HG03196 (cell line): Measurements from ENCODE around the gene TBC1D5.

Experiments
- ATAC-seq: cut with Tn5 transposase; IDR thresholded peaks from one replicate; pipeline ENCODE4 v1.9.1; 2021; ENCODE audit not compliant: unreplicated experiment

Gene TBC1D5

GRCh38 chr3:17190353-17191078 lies 551.9 kb downstream of the TBC1D5 start:
- no peak for ATAC-seq

DNA sequence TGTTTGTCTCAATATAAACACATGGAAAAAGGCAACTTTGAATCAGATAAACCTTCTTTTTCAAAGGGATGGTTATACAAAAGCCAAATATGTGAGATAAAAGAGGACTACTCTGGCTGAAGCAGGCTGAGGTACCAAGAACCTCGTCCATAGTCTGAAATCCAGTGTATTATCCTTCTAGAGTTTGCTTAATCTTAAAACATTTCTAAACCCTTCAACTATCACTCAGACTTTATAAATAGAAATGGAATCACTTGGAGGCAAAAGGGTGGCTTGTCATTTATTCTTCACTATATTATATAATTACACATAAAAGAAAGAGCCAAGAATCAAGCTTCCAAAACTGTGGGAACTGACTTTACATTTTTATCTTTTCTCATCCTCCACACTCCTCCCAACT lies 554.1 kb downstream of the TBC1D5 start:
- no peak for ATAC-seq

DNA sequence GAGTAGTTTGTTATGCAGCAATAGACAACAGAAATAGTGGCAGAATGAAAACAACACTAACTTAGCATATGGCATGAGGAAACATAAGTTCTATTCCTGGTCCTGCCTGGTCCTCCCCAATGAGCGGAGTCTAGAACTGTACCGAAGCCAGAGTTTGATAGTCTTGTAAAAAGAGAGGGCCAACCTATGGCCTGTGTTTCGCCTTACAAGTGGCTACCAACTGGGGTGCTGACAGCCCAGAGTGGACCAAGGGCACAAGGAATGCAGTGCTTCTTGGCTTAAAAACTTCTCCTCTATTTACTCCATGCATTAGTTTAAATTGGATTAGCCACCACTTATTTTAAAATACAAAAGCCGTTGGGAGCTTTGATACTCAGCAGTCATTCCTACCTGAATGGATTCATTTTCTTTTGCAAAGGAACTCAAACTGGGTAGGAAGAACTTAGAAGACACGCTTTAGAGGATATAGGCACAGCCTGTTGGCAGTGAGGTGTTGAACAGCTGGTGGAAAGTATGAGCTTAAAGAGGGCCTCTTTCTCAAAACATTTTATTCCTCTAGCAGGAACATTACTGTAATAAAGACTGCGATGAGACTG lies 554.7 kb downstream of the TBC1D5 start:
- ATAC-seq: no peak

DNA sequence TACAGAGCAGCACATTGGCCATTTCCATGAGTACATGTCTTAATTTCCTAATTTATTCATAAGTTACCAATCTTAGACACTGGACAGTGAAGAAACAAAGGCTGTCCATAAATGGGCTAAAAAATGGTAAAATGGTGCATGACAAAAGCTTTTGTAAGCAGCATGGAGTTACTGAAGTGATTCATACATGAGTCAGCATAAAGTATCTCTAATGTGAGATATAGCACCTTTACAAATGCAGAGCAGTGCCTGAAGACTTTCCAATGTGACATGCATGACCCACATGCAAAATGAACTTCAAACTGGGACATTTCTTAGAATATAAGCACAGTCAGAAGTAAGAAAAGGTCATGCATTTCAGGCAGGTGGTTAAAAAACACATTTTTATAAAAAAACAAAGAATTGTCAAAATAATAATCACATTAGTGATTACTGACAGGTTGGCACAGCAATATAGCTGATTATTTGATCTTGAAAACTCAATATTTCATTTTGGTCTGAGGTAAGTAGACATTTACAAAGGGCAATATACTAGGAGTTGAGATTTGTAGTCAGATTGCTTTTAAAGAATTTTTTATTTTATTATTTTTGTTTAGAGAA lies 558.4 kb downstream of the TBC1D5 start:
- ATAC-seq: no peak

DNA sequence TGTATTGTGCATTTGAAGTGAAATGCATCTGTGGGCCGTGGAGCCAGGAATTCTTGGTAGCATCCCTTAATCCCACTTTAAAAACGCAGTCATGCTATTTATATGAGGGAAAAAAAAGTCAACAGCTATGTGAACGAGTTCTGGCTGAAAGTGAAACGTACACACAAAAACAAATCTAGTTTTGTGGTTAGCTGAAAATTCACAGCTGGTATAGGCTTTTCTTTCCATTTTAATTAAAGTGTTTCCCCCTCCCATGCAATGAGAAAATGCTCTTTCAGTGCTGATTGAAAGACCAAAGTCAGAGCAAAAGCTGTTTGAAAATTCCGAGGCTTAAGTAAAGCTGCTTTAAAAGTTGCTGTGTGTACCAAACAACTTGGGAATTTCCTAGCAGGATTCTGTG lies 560.3 kb downstream of the TBC1D5 start:
- ATAC-seq: peak; percentile 55

GRCh38 chr3:17181413-17181907 lies 561.0 kb downstream of the TBC1D5 start:
- ATAC-seq: no peak

GRCh38 chr3:17179381-17180205 lies 562.8 kb downstream of the TBC1D5 start:
- ATAC-seq: peak; percentile 48

- ATAC-seq: no peak
Observed at GRCh38 chr3:17176757-17177156, 565.7 kb downstream of the TBC1D5 start.

GRCh38 chr3:17175187-17175807 lies 567.1 kb downstream of the TBC1D5 start:
- no peak for ATAC-seq

DNA sequence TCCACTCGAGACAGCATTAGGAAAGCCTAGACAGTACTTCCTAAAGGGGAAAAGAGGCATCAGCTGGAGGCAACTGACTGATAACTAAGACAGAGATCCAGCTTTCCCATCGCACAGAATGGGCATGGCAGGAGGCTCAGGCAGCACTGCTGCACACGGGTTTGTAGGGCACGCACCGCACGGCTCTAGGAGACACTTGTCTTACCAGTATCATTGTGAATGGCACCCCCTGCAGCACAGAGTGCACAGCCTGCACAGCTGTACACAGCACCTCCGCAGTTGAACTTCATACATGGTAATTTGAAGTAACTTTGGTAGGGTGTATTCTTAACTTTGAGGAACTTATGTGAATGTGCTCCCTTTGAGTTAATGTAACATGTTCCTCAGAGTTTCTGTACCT lies 576.1 kb downstream of the TBC1D5 start:
- no peak for ATAC-seq

GRCh38 chr3:17162116-17162515 lies 580.3 kb downstream of the TBC1D5 start:
- ATAC-seq: no peak

DNA sequence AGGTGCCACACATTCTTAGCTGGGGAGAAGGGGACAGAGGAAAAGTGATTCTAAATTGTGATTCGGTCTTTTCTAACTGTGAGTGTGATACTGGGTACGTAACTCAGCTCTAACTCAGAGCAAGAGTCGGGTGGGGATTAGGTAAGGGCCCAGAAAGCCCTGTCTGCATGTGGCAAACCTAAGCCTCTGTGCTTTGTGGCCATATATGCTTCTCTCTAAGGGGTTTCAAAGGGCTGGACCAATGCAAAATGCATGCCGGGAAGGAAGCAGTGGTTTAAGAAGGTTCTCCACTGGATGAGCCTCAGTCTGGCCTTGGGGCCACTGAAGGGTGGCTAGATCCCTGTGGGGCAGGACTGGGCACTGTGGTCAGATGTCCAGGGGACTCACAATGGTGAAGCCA lies 581.8 kb downstream of the TBC1D5 start:
- ATAC-seq: no peak

DNA sequence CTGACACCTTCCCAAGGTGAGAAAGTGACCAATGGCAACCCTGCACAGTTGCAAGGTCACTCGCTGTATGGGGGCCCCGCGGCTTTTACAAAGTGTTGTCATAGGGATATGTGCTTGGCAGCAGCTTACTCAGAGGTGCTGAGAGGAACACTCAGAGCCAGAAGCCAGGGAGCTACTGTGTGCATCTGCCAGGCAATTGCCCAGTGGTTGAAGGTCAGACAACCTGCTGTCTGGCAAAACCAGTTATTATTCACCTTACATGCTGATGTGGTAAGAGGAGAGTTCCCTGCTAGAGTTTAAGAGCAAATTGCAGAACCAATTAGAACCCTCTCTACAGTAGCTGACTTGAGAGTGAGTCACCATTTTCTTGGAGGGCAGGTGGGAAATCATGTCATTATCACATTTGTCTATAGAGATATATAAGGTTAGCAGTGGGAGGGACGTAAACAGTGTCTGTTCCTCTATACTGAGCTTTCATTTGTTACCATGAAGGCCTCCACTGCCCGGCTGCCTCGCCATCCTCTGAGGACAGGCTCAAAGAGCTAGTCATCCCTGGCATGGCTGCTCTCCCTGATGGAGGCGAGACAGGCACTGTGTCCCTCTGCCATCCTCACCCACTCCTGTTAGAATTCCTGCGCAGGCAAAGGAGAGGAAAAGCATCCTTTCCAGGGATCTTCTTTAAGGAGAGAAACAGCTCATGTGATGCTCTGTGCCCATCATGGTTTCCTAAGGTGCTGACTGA lies 583.3 kb downstream of the TBC1D5 start:
- ATAC-seq: no peak

DNA sequence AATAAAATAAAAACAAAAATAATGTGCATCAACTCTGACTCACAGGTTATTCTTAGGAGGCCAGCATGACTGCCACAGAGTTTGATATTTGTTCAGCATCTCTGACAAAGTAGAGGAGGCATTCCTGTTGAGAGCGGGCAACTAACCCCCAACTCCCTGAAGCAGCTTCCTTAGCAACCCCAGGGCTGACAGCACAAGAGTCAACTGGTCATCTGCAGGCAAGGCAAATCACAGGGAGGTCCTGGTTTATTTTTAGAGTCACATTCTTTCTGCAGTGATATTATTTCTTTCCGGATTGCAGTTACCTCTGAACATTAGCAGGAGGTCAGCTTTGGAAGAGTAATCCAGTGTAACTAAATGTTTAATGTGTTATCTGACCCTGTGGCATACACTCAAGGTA lies 584.7 kb downstream of the TBC1D5 start:
- ATAC-seq: no peak

GRCh38 chr3:17156864-17157263 lies 585.6 kb downstream of the TBC1D5 start:
- ATAC-seq: no peak

- ATAC-seq: no peak
Observed at GRCh38 chr3:17155951-17156350, 586.5 kb downstream of the TBC1D5 start.

DNA sequence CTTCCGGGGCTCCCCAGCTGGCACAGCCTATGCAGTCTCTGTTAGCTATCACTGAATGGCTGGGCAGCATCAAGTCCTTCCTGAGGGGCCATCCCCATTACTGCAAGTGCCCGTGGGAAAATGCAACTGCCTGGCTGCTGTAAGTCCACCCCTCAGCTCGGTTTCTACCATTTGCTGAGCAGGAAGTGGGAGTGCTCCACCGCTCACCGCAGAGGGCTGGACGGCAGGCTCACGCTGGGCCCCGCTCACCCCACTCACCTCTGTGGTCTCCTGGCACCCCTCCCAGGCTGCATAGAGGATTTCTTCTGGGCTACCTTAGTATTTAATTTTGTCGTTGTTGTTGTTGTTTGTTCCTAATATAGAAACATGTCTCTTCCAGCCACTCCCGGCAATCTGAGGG lies 587.5 kb downstream of the TBC1D5 start:
- no peak for ATAC-seq

DNA sequence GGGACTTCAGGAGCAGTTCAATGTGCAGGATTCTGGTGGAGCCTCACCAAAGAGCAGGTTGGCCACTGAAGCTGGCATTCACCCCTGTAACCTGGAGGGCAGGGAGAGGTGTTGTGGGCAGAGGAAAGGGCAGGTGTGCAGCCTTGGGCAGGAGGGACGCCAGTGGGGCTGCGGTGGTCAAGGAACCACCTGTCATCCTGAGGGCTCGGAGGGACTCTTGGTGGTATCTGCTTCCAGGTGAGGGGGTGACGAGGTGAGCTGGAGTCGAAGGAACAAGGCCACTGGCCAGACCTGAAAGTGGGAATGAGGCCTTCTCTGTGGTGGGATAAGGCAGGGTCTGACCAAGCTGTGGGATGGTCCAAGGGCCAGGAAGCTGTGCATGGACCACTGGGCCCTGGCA lies 588.2 kb downstream of the TBC1D5 start:
- no peak for ATAC-seq

GRCh38 chr3:17153209-17153608 lies 589.2 kb downstream of the TBC1D5 start:
- no peak for ATAC-seq
